ENCODE measurements around the gene C2CD5. TPM values are rescaled to one million over a fixed set of nuclear protein-coding genes. Genes with fewer than 3 reads are reported as not detected.
A peak's percentile ranks its signal among the peaks of the same experiment; 100 is the strongest.

C2CD5 gene
- total and polyA plus RNA-seq, 8 donors: 34.4 to 98.3 (median 75.6) TPM

- H3K4me3 ChIP-seq: peak overlapping the region in 1 of 2 donors; percentile 82
- H3K27ac ChIP-seq: no peak overlapping the region
- intact Hi-C loops (cut with DNase I): no loop called here
- no peak for DNase-seq
- ATAC-seq: no peak
- no peaks in the 10 kb centered on the region for H3K9me3 ChIP-seq
- TF ChIP-seq CTCF (IDR thresholded peaks at IDR 0.05): no peak
- no peaks in the 10 kb centered on the region for H3K27me3 ChIP-seq
- peaks cover 13 to 45% of the 10 kb centered on the region in 2 donors for H3K4me1 ChIP-seq
- H3K36me3 ChIP-seq: no peaks in the 10 kb centered on the region
Observed at GRCh38 chr12:22545255-22545654, 913 bp upstream of the C2CD5 start.

- peaks cover 13 to 57% of the 10 kb centered on the region in 2 donors for H3K4me1 ChIP-seq
- TF ChIP-seq CTCF (IDR thresholded peaks at IDR 0.05): no peak
- peak overlapping the region; percentile 97 to 98 for H3K27ac ChIP-seq
- H3K4me3 ChIP-seq: peak overlapping the region; percentile 75 to 82
- H3K27me3 ChIP-seq: no peaks in the 10 kb centered on the region
- peak; percentile 74 for ATAC-seq
- peak; percentile 20 to 89 (median 65) for DNase-seq
- H3K9me3 ChIP-seq: no peaks in the 10 kb centered on the region
- H3K36me3 ChIP-seq: no peaks in the 10 kb centered on the region
- intact Hi-C loops (cut with DNase I): no loop called here
Observed at GRCh38 chr12:22543246-22544037, 900 bp downstream of the C2CD5 start.

- no peaks in the 10 kb centered on the region for H3K9me3 ChIP-seq
- intact Hi-C loops (cut with DNase I): no loop called here
- ATAC-seq (no peak), DNase-seq (no peak)
- TF ChIP-seq CTCF (IDR thresholded peaks at IDR 0.05): no peak
- no peak overlapping the region for H3K4me3 ChIP-seq
- peak overlapping the region in 1 of 2 donors; percentile 31 for H3K27ac ChIP-seq
- no peaks in the 10 kb centered on the region for H3K27me3 ChIP-seq
- no peaks in the 10 kb centered on the region for H3K36me3 ChIP-seq
- peaks cover 13 to 74% of the 10 kb centered on the region in 2 donors for H3K4me1 ChIP-seq
Observed at GRCh38 chr12:22541496-22542155, 2.7 kb downstream of the C2CD5 start.

GRCh38 chr12:22539055-22539454 is 5.3 kb downstream of the C2CD5 start:
- peak; percentile 26 for ATAC-seq
- Histone ChIP-seq H3K36me3 (no peaks in the 10 kb centered on the region), H3K27me3 (no peaks in the 10 kb centered on the region), H3K27ac (peak overlapping the region; percentile 60 to 87), H3K4me1 (peaks cover 13 to 71% of the 10 kb centered on the region in 2 donors), H3K9me3 (no peaks in the 10 kb centered on the region), H3K4me3 (no peak overlapping the region)
- no peak for TF ChIP-seq CTCF (IDR thresholded peaks at IDR 0.05)
- DNase-seq: no peak
- intact Hi-C loops (cut with DNase I): no loop called here

GRCh38 chr12:22538311-22538710 is 6.0 kb downstream of the C2CD5 start:
- intact Hi-C loops (cut with DNase I): no loop called here
- ATAC-seq (peak; percentile 22), DNase-seq (no peak)
- H3K4me1 ChIP-seq: peaks cover 11 to 69% of the 10 kb centered on the region in 2 donors
- no peaks in the 10 kb centered on the region for H3K9me3 ChIP-seq
- TF ChIP-seq CTCF (IDR thresholded peaks at IDR 0.05): no peak
- no peak overlapping the region for H3K4me3 ChIP-seq
- peak overlapping the region in 1 of 2 donors; percentile 87 for H3K27ac ChIP-seq
- H3K36me3 ChIP-seq: peaks cover 0 to 7% of the 10 kb centered on the region in 2 donors
- no peaks in the 10 kb centered on the region for H3K27me3 ChIP-seq
